SKM-1 (cell line): ENCODE measurements around the gene TRIO.

Experiments used
- DNase-seq: peaks from one replicate; lab custom pipeline; 2025; ENCODE audit not compliant: unreplicated experiment; lab: John Stamatoyannopoulos, UW

The TRIO gene

GRCh38 chr5:14145435-14146334 is 2.5 kb downstream of the TRIO start:
- DNase-seq = no peak

GRCh38 chr5:14146725-14147124 is 3.6 kb downstream of the TRIO start:
- no peak for DNase-seq

GRCh38 chr5:14147210-14147609 is 4.1 kb downstream of the TRIO start:
- DNase-seq = no peak

- DNase-seq = no peak
Measured at GRCh38 chr5:14148483-14148882, 5.3 kb downstream of the TRIO start.

GRCh38 chr5:14148890-14149671 is 5.9 kb downstream of the TRIO start:
- DNase-seq = no peak

GRCh38 chr5:14149672-14150274 is 6.6 kb downstream of the TRIO start:
- no peak for DNase-seq

- DNase-seq = no peak
Measured at GRCh38 chr5:14151416-14151815, 8.3 kb downstream of the TRIO start.

- DNase-seq = no peak
Measured at GRCh38 chr5:14153071-14153864, 10.1 kb downstream of the TRIO start.

GRCh38 chr5:14153932-14154731 is 11.0 kb downstream of the TRIO start:
- no peak for DNase-seq

GRCh38 chr5:14155075-14155474 is 11.9 kb downstream of the TRIO start:
- peak; percentile 48 for DNase-seq

- no peak for DNase-seq
Measured at GRCh38 chr5:14155739-14156138, 12.6 kb downstream of the TRIO start.

- DNase-seq = no peak
Measured at GRCh38 chr5:14156290-14156649, 13.1 kb downstream of the TRIO start.

GRCh38 chr5:14156650-14157492 is 13.7 kb downstream of the TRIO start:
- DNase-seq = peak; percentile 51

GRCh38 chr5:14157493-14157782 is 14.3 kb downstream of the TRIO start:
- no peak for DNase-seq

- DNase-seq = no peak
Measured at GRCh38 chr5:14158890-14159666, 15.9 kb downstream of the TRIO start.

GRCh38 chr5:14161825-14162556 is 18.8 kb downstream of the TRIO start:
- no peak for DNase-seq

GRCh38 chr5:14164164-14165163 is 21.3 kb downstream of the TRIO start:
- DNase-seq = no peak
